IMR-90 (cell line): ENCODE data around the gene EPHA6. TPM values are rescaled to one million over a fixed set of nuclear protein-coding genes. Genes with fewer than 3 reads are reported as not detected.
"Not testable (repeated sequence)": the region's sequence is repeated elsewhere in the genome, so short reads cannot be mapped to it uniquely, and the experiment has no call there.

Source experiments
- ATAC-seq: fragments of 200-7000 bp; cut with Tn5 transposase; 2 replicates; pipeline ENCODE4 v1.9.1; 2020; ENCODE audit warnings: low read depth, mild to moderate bottlenecking, moderate library complexity
- BruUV-seq: library from RNA; stranded (reverse); fragments of 400-500 nt; replicated peaks from 2 replicates; lab custom pipeline; 2021; lab: Mats Ljungman, UMichigan
- CTCF ChIA-PET: fragments of 300-600 bp; formaldehyde crosslinking; extraction: SDS; loops from one replicate; lab custom pipeline; 2021; ENCODE audit warnings: antibody characterized with exemption; lab: Yijun Ruan, JAX
- POLR2A ChIA-PET: fragments of 300-600 bp; sonication (Branson Sonifier 250); formaldehyde crosslinking; loops from one replicate; lab custom pipeline; 2022; ENCODE audit warnings: antibody characterized with exemption; ENCODE audit not compliant: unreplicated experiment; lab: Charles Lee
- DNase-seq: peaks from one replicate; pipeline ENCODE4 v3.0.0; 2013
- H2AFZ ChIP-seq: replicated peaks from 2 replicates; pipeline ENCODE3; 2013; ENCODE audit warnings: low read length, mild to moderate bottlenecking; ENCODE audit not compliant: poor library complexity
- H2AK5ac ChIP-seq: 2 replicates; pipeline ENCODE4 v1.6.1; 2013; ENCODE audit warnings: low read depth, low read length, inconsistent platforms
- H2AK9ac ChIP-seq: replicated peaks from 2 replicates; pipeline ENCODE3; 2013; ENCODE audit warnings: mild to moderate bottlenecking, low read depth, low read length, moderate library complexity; ENCODE audit not compliant: poor library complexity
- H2BK120ac ChIP-seq: 2 replicates; pipeline ENCODE4 v1.6.1; 2013; ENCODE audit warnings: low read depth, low read length, inconsistent platforms
- H2BK15ac ChIP-seq: 3 replicates; pipeline ENCODE4 v1.6.1; 2013; ENCODE audit warnings: low read depth, low read length, inconsistent platforms
- H2BK20ac ChIP-seq: 2 replicates; pipeline ENCODE4 v1.6.1; 2013; ENCODE audit warnings: low read depth, mild to moderate bottlenecking, inconsistent platforms, low read length, moderate library complexity
- H2BK5ac ChIP-seq: 2 replicates; pipeline ENCODE4 v1.6.1; 2013; ENCODE audit warnings: mild to moderate bottlenecking, low read depth, low read length, inconsistent platforms; ENCODE audit not compliant: poor library complexity, severe bottlenecking
- H3K14ac ChIP-seq: replicated peaks from 2 replicates; pipeline ENCODE4 v1.6.1; 2013; ENCODE audit warnings: low read depth, low read length, inconsistent platforms
- H3K18ac ChIP-seq: 2 replicates; pipeline ENCODE4 v1.6.1; 2013; ENCODE audit warnings: low read depth, low read length, control low read depth
- H3K23ac ChIP-seq: 2 replicates; pipeline ENCODE4 v1.6.1; 2013; ENCODE audit warnings: low read depth, low read length, inconsistent platforms
- H3K27ac ChIP-seq: 2 replicates; pipeline ENCODE4 v1.5.1; 2013; ENCODE audit warnings: mild to moderate bottlenecking, control low read depth, low read length; ENCODE audit not compliant: insufficient read depth
- H3K27me3 ChIP-seq: 2 replicates; pipeline ENCODE4 v1.6.1; 2013; ENCODE audit warnings: low read length; ENCODE audit not compliant: control insufficient read depth, insufficient read depth
- H3K36me3 ChIP-seq: 2 replicates; pipeline ENCODE4 v1.6.1; 2013; ENCODE audit warnings: low read length, mixed read lengths; ENCODE audit not compliant: control insufficient read depth, insufficient read depth
- H3K4ac ChIP-seq: 2 replicates; pipeline ENCODE4 v1.6.1; 2013; ENCODE audit warnings: low read depth, low read length, inconsistent platforms
- H3K4me1 ChIP-seq: 2 replicates; pipeline ENCODE4 v1.6.1; 2013; ENCODE audit warnings: low read length, mixed read lengths; ENCODE audit not compliant: control insufficient read depth, insufficient read depth
- H3K4me2 ChIP-seq: 2 replicates; pipeline ENCODE4 v1.6.1; 2013; ENCODE audit warnings: low read depth, mild to moderate bottlenecking, control low read depth, low read length, moderate library complexity
- H3K4me3 ChIP-seq: 2 replicates; pipeline ENCODE4 v1.5.1; 2013; ENCODE audit warnings: low read depth, mild to moderate bottlenecking, control low read depth, low read length, moderate library complexity; ENCODE audit not compliant: insufficient read depth
- H3K56ac ChIP-seq: 2 replicates; pipeline ENCODE4 v1.6.1; 2013; ENCODE audit warnings: low read length, inconsistent platforms; ENCODE audit not compliant: insufficient read depth; ENCODE audit errors: extremely low read depth
- H3K79me1 ChIP-seq, 2 experiments: 2 replicates each; pipeline ENCODE4 v1.6.1; 2013; ENCODE audit warnings: low read length in 2 of 2, inconsistent platforms in 1 of 2, low read depth in 1 of 2
- H3K9ac ChIP-seq: 2 replicates; pipeline ENCODE4 v1.6.1; 2013; ENCODE audit warnings: low read depth, low read length, control low read depth
- H3K9me1 ChIP-seq: 2 replicates; pipeline ENCODE4 v1.6.1; 2013; ENCODE audit warnings: low read length, inconsistent platforms; ENCODE audit not compliant: insufficient read depth
- H3K9me3 ChIP-seq: 2 replicates; pipeline ENCODE4 v1.6.1; 2013; ENCODE audit warnings: low read length; ENCODE audit not compliant: control insufficient read depth, insufficient read depth
- H4K20me1 ChIP-seq: 2 replicates; pipeline ENCODE4 v1.6.1; 2013; ENCODE audit warnings: low read length, inconsistent platforms; ENCODE audit not compliant: insufficient read depth
- H4K5ac ChIP-seq: 2 replicates; pipeline ENCODE4 v1.6.1; 2013; ENCODE audit warnings: mild to moderate bottlenecking, low read depth, low read length, control low read depth
- H4K8ac ChIP-seq, 2 experiments: 2 replicates each; pipeline ENCODE4 v1.6.1; 2013; ENCODE audit warnings: low read depth in 2 of 2, low read length in 2 of 2, control low read depth in 1 of 2, inconsistent platforms in 1 of 2
- H4K91ac ChIP-seq: 2 replicates; pipeline ENCODE4 v1.6.1; 2013; ENCODE audit warnings: low read depth, low read length, inconsistent platforms; ENCODE audit not compliant: insufficient read depth
- BHLHE40 ChIP-seq: fragments of 150-350 bp; IDR thresholded peaks from 2 replicates; pipeline ENCODE4 v1.6.1; 2016; ENCODE audit warnings: mild to moderate bottlenecking, low read depth, low read length
- CHD1 ChIP-seq: IDR thresholded peaks from 2 replicates; pipeline ENCODE4 v1.6.1; 2012; ENCODE audit warnings: low read depth, low read length, improper control_type of control experiment
- FOS ChIP-seq: fragments of 150-350 bp; IDR thresholded peaks from 2 replicates; pipeline ENCODE4 v1.6.1; 2016; ENCODE audit warnings: low read depth, low read length
- MAFK ChIP-seq: IDR thresholded peaks from 2 replicates; pipeline ENCODE4 v1.6.1; 2012; ENCODE audit warnings: low read depth, low read length, improper control_type of control experiment
- MAZ ChIP-seq: IDR thresholded peaks from 2 replicates; pipeline ENCODE4 v1.6.1; 2012; ENCODE audit warnings: low read depth, mild to moderate bottlenecking, low read length, improper control_type of control experiment, moderate library complexity, borderline replicate concordance
- NFE2L2 ChIP-seq: fragments of 150-350 bp; IDR thresholded peaks from 2 replicates; pipeline ENCODE4 v1.6.1; 2016; ENCODE audit warnings: low read depth, mild to moderate bottlenecking, low read length
- RFX5 ChIP-seq: IDR thresholded peaks from 2 replicates; pipeline ENCODE4 v1.8.0; 2012; ENCODE audit warnings: low read depth, mild to moderate bottlenecking, low read length, moderate library complexity
- USF2 ChIP-seq: fragments of 150-350 bp; IDR thresholded peaks from 2 replicates; pipeline ENCODE4 v1.6.1; 2017; ENCODE audit warnings: mild to moderate bottlenecking, antibody characterized with exemption, low read length, low read depth
- WGBS, 2 experiments: methylation state at CpG; one replicate each; pipeline versions ENCODE4 v1.1.5 to v1.1.7; 2013; ENCODE audit warnings: missing lambda C conversion rate in 2 of 2; ENCODE audit not compliant: insufficient read length in 1 of 2; ENCODE audit errors: extremely low coverage in 2 of 2; 5-methylcytosine and 5-hydroxymethylcytosine counted together
- dilution Hi-C: fragments of 300-500 bp; cut with HindIII; formaldehyde crosslinking; loops from one replicate; pipeline ENCODE4 v1.14.3; 2018; ENCODE audit warnings: low sequenced_read_pairs; ENCODE audit not compliant: unreplicated experiment
- in situ Hi-C: fragments of 300-500 bp; cut with MboI; formaldehyde crosslinking; loops from 3 replicates; pipeline ENCODE4 v1.14.3; 2019; ENCODE audit warnings: low sequenced_read_pairs, inconsistent platforms, mixed read lengths
- intact Hi-C: fragments of 100-400 bp; cut with micrococcal nuclease; formaldehyde crosslinking; loops from 2 replicates; pipeline ENCODE4 v1.10.0; 2022
- polyA plus RNA-seq, 3 experiments: library from polyadenylated mRNA; depleted of rRNA; stranded (reverse); fragments of >200 nt; gene quantifications; 2 replicates each; pipeline ENCODE4 v1.2.3, GENCODE V29; 2012; ENCODE audit warnings: low replicate concordance in 1 of 3
- total RNA-seq: library from RNA; depleted of rRNA; stranded (reverse); fragments of >200 nt; gene quantifications from 2 replicates; pipeline ENCODE4 v1.2.3, GENCODE V29; 2012

EPHA6 gene
- total and polyA plus RNA-seq, 2 of the 4 experiments (the other 2 are of a cell fraction) = not detected

- H3K9ac ChIP-seq = no peak overlapping the region
- dilution Hi-C loops = no loop called here
- peaks cover 2% of the 10 kb centered on the region for H3K9me3 ChIP-seq
- H3K14ac ChIP-seq = no peak overlapping the region
- no peak overlapping the region for H3K23ac ChIP-seq
- H3K27me3 ChIP-seq = no peaks in the 10 kb centered on the region
- H3K9me1 ChIP-seq = no peaks in the 10 kb centered on the region
- H2AK5ac ChIP-seq = no peak overlapping the region
- H3K56ac ChIP-seq = no peak overlapping the region
- H2BK120ac ChIP-seq = no peak overlapping the region
- H2AK9ac ChIP-seq = no peak overlapping the region
- no peak overlapping the region for H3K18ac ChIP-seq
- no peak overlapping the region for H2BK15ac ChIP-seq
- intact Hi-C loops = no loop called here
- no peak overlapping the region for H3K4ac ChIP-seq
- no peaks in the 10 kb centered on the region for H3K36me3 ChIP-seq
- H4K8ac ChIP-seq = no peak overlapping the region
- H3K4me1 ChIP-seq = no peaks in the 10 kb centered on the region
- in situ Hi-C loops = no loop called here
- no peak for DNase-seq
- no peak for TF ChIP-seq MAZ
- no peak for TF ChIP-seq FOS
- no peak for TF ChIP-seq BHLHE40
- TF ChIP-seq MAFK = no peak
- no peak for TF ChIP-seq RFX5
- no peak for TF ChIP-seq CHD1
- TF ChIP-seq USF2 = no peak
- TF ChIP-seq NFE2L2 = no peak
- H2BK20ac ChIP-seq = no peak overlapping the region
- H3K4me2 ChIP-seq = no peak overlapping the region
- no peaks in the 10 kb centered on the region for H3K79me1 ChIP-seq
- no peak overlapping the region for H2AFZ ChIP-seq
- no peaks in the 10 kb centered on the region for H4K20me1 ChIP-seq
- no peak overlapping the region for H4K91ac ChIP-seq
- no peak overlapping the region for H3K4me3 ChIP-seq
- POLR2A ChIA-PET = no interaction called here
- no peak for ATAC-seq
- no peak overlapping the region for H2BK5ac ChIP-seq
- CTCF ChIA-PET = no interaction called here
- no peak overlapping the region for H4K5ac ChIP-seq
- no peak overlapping the region for H3K27ac ChIP-seq
- BruUV-seq = no TSS peak
Measured at GRCh38 chr3:97479740-97480139, 665.3 kb downstream of the EPHA6 start.

GRCh38 chr3:97480696-97481289 is 666.4 kb downstream of the EPHA6 start:
- dilution Hi-C loops, H3K23ac ChIP-seq, H2BK15ac ChIP-seq, H3K56ac ChIP-seq, H2AK9ac ChIP-seq, H3K27ac ChIP-seq, H2BK120ac ChIP-seq, DNase-seq, intact Hi-C loops, H2BK20ac ChIP-seq, H4K8ac ChIP-seq, H3K27me3 ChIP-seq, H3K36me3 ChIP-seq, H3K4me1 ChIP-seq, H3K4me2 ChIP-seq, CTCF ChIA-PET, BruUV-seq, in situ Hi-C loops, H4K91ac ChIP-seq, H2AK5ac ChIP-seq, H3K18ac ChIP-seq, H3K9me1 ChIP-seq, ATAC-seq, H3K79me1 ChIP-seq, POLR2A ChIA-PET, H3K4me3 ChIP-seq, H2AFZ ChIP-seq, H3K9me3 ChIP-seq, H2BK5ac ChIP-seq, H3K4ac ChIP-seq, H4K5ac ChIP-seq, H4K20me1 ChIP-seq, H3K14ac ChIP-seq, H3K9ac ChIP-seq: not testable (repeated sequence)
- no CpG with 5 or more reads among the region's 29 CpGs for WGBS, 2 experiments
